Neural cell (in vitro differentiated cells): Measurements from ENCODE around the gene CLSTN2. TPM values are rescaled to one million over a fixed set of nuclear protein-coding genes. Genes with fewer than 3 reads are reported as not detected.

Source experiments
- H2AFZ ChIP-seq: fragments of 200-600, 300-800 bp; sonication (generic), shearing (Covaris generic); 2 replicates; pipeline ENCODE4 v1.6.0; 2014; ENCODE audit warnings: low read depth, mild to moderate bottlenecking, antibody characterized with exemption, low read length, moderate library complexity
- H3F3A ChIP-seq: fragments of 200-600 bp; shearing (Covaris generic); 2 replicates; pipeline ENCODE4 v1.6.1; 2016; ENCODE audit warnings: mild to moderate bottlenecking, moderate library complexity, mixed read lengths, antibody characterized with exemption, low read length; ENCODE audit not compliant: insufficient read depth, poor library complexity, severe bottlenecking
- H3K27ac ChIP-seq: fragments of 200-600, 300-800 bp; sonication (generic), shearing (Covaris generic); 2 replicates; pipeline ENCODE4 v1.5.1; 2014; ENCODE audit warnings: mild to moderate bottlenecking, low read length, moderate library complexity
- H3K27me3 ChIP-seq: fragments of 300-800, 200-600 bp; sonication (generic), shearing (Covaris generic); 2 replicates; pipeline ENCODE4 v1.6.0; 2014; ENCODE audit warnings: mild to moderate bottlenecking, low read depth, low read length, moderate library complexity; ENCODE audit not compliant: insufficient read depth
- H3K36me3 ChIP-seq: fragments of 300-800, 200-600 bp; sonication (generic), shearing (Covaris generic); 2 replicates; pipeline ENCODE4 v1.5.1; 2014; ENCODE audit warnings: mild to moderate bottlenecking, antibody characterized with exemption, low read length, moderate library complexity; ENCODE audit not compliant: insufficient read depth
- H3K4me2 ChIP-seq: fragments of 300-800, 200-600 bp; sonication (generic), shearing (Covaris generic); 2 replicates; pipeline ENCODE4 v1.6.0; 2014; ENCODE audit warnings: mild to moderate bottlenecking, low read length
- H3K4me3 ChIP-seq: fragments of 300-800, 200-600 bp; sonication (generic), shearing (Covaris generic); 2 replicates; pipeline ENCODE4 v1.5.1; 2014; ENCODE audit warnings: mild to moderate bottlenecking, low read length, moderate library complexity
- H3K79me2 ChIP-seq: fragments of 200-600 bp; shearing (Covaris generic); replicated peaks from 2 replicates; pipeline ENCODE4 v1.6.0; 2014; ENCODE audit warnings: mild to moderate bottlenecking, low read length, moderate library complexity; ENCODE audit not compliant: insufficient read depth
- H3K9ac ChIP-seq: fragments of 300-800, 200-600 bp; sonication (generic), shearing (Covaris generic); 2 replicates; pipeline ENCODE4 v1.6.1; 2016; ENCODE audit warnings: mild to moderate bottlenecking, low read length, mixed read lengths
- H3K9me2 ChIP-seq: fragments of 200-600 bp; shearing (Covaris generic); 2 replicates; pipeline ENCODE4 v1.6.1; 2016; ENCODE audit warnings: mild to moderate bottlenecking, low read length, mixed read lengths; ENCODE audit not compliant: insufficient read depth
- H3K9me3 ChIP-seq: fragments of 200-600, 300-800 bp; sonication (generic), shearing (Covaris generic); 2 replicates; pipeline ENCODE4 v1.6.1; 2016; ENCODE audit warnings: mild to moderate bottlenecking, mixed run types, low read length, moderate library complexity, mixed read lengths
- H4K20me1 ChIP-seq: fragments of 200-600 bp; shearing (Covaris generic); 2 replicates; pipeline ENCODE4 v1.6.1; 2016; ENCODE audit warnings: mild to moderate bottlenecking, mixed run types; ENCODE audit not compliant: insufficient read depth
- CTCF ChIP-seq: fragments of 450-650 bp; IDR thresholded peaks from 2 replicates; pipeline ENCODE4 v1.5.1; 2014; ENCODE audit warnings: antibody characterized with exemption, mild to moderate bottlenecking, moderate library complexity; ENCODE audit not compliant: poor library complexity, severe bottlenecking
- EP300 ChIP-seq: fragments of 450-650 bp; conservative IDR thresholded peaks from 2 replicates; pipeline ENCODE4 v1.6.1; 2014; ENCODE audit warnings: antibody characterized with exemption, mild to moderate bottlenecking, moderate library complexity; ENCODE audit not compliant: poor library complexity, severe bottlenecking
- EZH2 ChIP-seq: fragments of 200-600, 300-800 bp; shearing (Covaris generic), sonication (generic); IDR thresholded peaks from 2 replicates; pipeline ENCODE4 v1.6.1; 2014; ENCODE audit warnings: antibody characterized with exemption, low read length, borderline replicate concordance, mild to moderate bottlenecking; ENCODE audit not compliant: insufficient read depth, poor library complexity, severe bottlenecking
- MXI1 ChIP-seq: fragments of 450-650 bp; conservative IDR thresholded peaks from 2 replicates; pipeline ENCODE4 v1.6.1; 2014; ENCODE audit warnings: antibody characterized with exemption, mild to moderate bottlenecking; ENCODE audit not compliant: poor library complexity, severe bottlenecking
- POLR2AphosphoS5 ChIP-seq: IDR thresholded peaks from 2 replicates; pipeline ENCODE4 v1.6.1; 2012
- RAD21 ChIP-seq: fragments of 450-650 bp; conservative IDR thresholded peaks from 2 replicates; pipeline ENCODE4 v1.6.1; 2014; ENCODE audit warnings: antibody characterized with exemption, mild to moderate bottlenecking, moderate library complexity
- SMC3 ChIP-seq: fragments of 450-650 bp; conservative IDR thresholded peaks from 2 replicates; pipeline ENCODE4 v1.6.1; 2014; ENCODE audit warnings: antibody characterized with exemption, mild to moderate bottlenecking, moderate library complexity; ENCODE audit not compliant: poor library complexity
- TAF1 ChIP-seq: IDR thresholded peaks from 2 replicates; pipeline ENCODE4 v1.6.1; 2012; ENCODE audit warnings: low read depth
- polyA plus RNA-seq: library from polyadenylated mRNA; depleted of rRNA; stranded (reverse); fragments of >200 nt; gene quantifications from 2 replicates; pipeline ENCODE4 v1.2.3, GENCODE V29; 2014
- TF ChIP-seq, protein P1 (sequence below): IDR thresholded peaks from 2 replicates; pipeline ENCODE4 v1.6.1; 2012; ENCODE audit warnings: borderline replicate concordance

Gene CLSTN2
- polyA plus RNA-seq, 1 donor from 2014 or later, result 10.7 TPM

DNA sequence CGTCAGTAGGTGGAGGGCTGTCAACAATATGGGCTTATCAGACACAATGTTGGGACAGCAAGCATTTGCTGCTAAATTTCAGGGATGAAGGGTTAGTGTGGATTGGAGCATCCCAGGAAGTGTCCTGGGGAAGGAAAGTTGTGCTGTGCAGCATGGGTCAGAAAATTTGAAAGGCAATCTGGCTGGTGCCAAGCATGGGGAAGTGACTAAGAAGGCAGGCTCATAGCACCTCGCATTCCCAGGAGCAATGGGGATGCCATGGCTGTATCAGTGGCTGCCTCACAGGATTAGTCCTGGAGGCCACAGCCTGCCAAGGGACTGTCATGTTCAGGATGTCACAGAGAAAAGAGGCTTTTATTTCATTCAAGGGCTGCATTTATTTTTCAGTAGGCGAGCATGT, 420.5 kb downstream of the CLSTN2 start:
- Histone ChIP-seq H3K9me3 (no peaks in the 10 kb centered on the region), H3K9ac (no peak overlapping the region), H3K4me3 (no peak overlapping the region), H3K27me3 (no peaks in the 10 kb centered on the region), H2AFZ (no peak overlapping the region), H3K79me2 (no peaks in the 10 kb centered on the region), H3K36me3 (no peaks in the 10 kb centered on the region), H3K27ac (no peak overlapping the region), H4K20me1 (no peaks in the 10 kb centered on the region), H3K4me2 (no peak overlapping the region), H3F3A (no peaks in the 10 kb centered on the region), H3K9me2 (no peaks in the 10 kb centered on the region)
- TF ChIP-seq EP300 (no peak), SMC3 (no peak), TAF1 (no peak), RAD21 (no peak), POLR2AphosphoS5 (no peak), MXI1 (no peak), CTCF (no peak), EZH2 (no peak)
- TF ChIP-seq, protein P1, sequence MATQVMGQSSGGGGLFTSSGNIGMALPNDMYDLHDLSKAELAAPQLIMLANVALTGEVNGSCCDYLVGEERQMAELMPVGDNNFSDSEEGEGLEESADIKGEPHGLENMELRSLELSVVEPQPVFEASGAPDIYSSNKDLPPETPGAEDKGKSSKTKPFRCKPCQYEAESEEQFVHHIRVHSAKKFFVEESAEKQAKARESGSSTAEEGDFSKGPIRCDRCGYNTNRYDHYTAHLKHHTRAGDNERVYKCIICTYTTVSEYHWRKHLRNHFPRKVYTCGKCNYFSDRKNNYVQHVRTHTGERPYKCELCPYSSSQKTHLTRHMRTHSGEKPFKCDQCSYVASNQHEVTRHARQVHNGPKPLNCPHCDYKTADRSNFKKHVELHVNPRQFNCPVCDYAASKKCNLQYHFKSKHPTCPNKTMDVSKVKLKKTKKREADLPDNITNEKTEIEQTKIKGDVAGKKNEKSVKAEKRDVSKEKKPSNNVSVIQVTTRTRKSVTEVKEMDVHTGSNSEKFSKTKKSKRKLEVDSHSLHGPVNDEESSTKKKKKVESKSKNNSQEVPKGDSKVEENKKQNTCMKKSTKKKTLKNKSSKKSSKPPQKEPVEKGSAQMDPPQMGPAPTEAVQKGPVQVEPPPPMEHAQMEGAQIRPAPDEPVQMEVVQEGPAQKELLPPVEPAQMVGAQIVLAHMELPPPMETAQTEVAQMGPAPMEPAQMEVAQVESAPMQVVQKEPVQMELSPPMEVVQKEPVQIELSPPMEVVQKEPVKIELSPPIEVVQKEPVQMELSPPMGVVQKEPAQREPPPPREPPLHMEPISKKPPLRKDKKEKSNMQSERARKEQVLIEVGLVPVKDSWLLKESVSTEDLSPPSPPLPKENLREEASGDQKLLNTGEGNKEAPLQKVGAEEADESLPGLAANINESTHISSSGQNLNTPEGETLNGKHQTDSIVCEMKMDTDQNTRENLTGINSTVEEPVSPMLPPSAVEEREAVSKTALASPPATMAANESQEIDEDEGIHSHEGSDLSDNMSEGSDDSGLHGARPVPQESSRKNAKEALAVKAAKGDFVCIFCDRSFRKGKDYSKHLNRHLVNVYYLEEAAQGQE, result no peak

GRCh38 chr3:140358686-140359085, 423.7 kb downstream of the CLSTN2 start:
- H2AFZ ChIP-seq, result no peak overlapping the region
- H3K36me3 ChIP-seq, result no peaks in the 10 kb centered on the region
- H3K27ac ChIP-seq, result no peak overlapping the region
- no peaks in the 10 kb centered on the region for H3K9me3 ChIP-seq
- H4K20me1 ChIP-seq, result no peaks in the 10 kb centered on the region
- no peak overlapping the region for H3K9ac ChIP-seq
- no peaks in the 10 kb centered on the region for H3F3A ChIP-seq
- TF ChIP-seq, protein P1, result no peak
- TF ChIP-seq POLR2AphosphoS5, result no peak
- no peak for TF ChIP-seq TAF1
- TF ChIP-seq CTCF, result no peak
- no peak for TF ChIP-seq SMC3
- no peak for TF ChIP-seq EP300
- no peak for TF ChIP-seq RAD21
- no peak for TF ChIP-seq MXI1
- no peak for TF ChIP-seq EZH2
- H3K79me2 ChIP-seq, result no peaks in the 10 kb centered on the region
- H3K4me3 ChIP-seq, result no peak overlapping the region
- H3K9me2 ChIP-seq, result no peaks in the 10 kb centered on the region
- no peak overlapping the region for H3K4me2 ChIP-seq
- H3K27me3 ChIP-seq, result no peaks in the 10 kb centered on the region
